GM23338 (cell line): ENCODE measurements around the gene LMX1B.

Source experiments
- CTCF ChIP-seq, 2 experiments: fragments of 200-600 bp in 1 of 2; sonication (generic) in 1 of 2; conservative IDR thresholded peaks; 2 replicates each; pipeline versions ENCODE4 v1.5.1 to v1.6.1; 2016 to 2017; ENCODE audit warnings: antibody characterized with exemption in 2 of 2, low read depth in 2 of 2, mild to moderate bottlenecking in 2 of 2, moderate library complexity in 1 of 2
- EZH2 ChIP-seq: fragments of 200-600 bp; sonication (generic); IDR thresholded peaks from one replicate; pipeline ENCODE4 v1.8.0; 2017; ENCODE audit warnings: antibody characterized with exemption, mild to moderate bottlenecking, low read depth; ENCODE audit not compliant: unreplicated experiment
- EZH2phosphoT487 ChIP-seq: fragments of 200-600 bp; sonication (generic); IDR thresholded peaks from one replicate; pipeline ENCODE4 v1.8.1; 2018; ENCODE audit warnings: antibody characterized with exemption; ENCODE audit not compliant: unreplicated experiment
- JUNB ChIP-seq: IDR thresholded peaks from one replicate; pipeline ENCODE4 v1.6.1; 2016; ENCODE audit warnings: antibody characterized with exemption; ENCODE audit not compliant: unreplicated experiment
- NANOG ChIP-seq: IDR thresholded peaks from 2 replicates; pipeline ENCODE4 v1.6.1; 2016; ENCODE audit warnings: antibody characterized with exemption, borderline replicate concordance
- POLR2AphosphoS5 ChIP-seq: IDR thresholded peaks from 2 replicates; pipeline ENCODE4 v1.6.1; 2016; ENCODE audit warnings: antibody characterized with exemption, low read depth
- ZNF331 ChIP-seq: fragments of 250-450 bp; sonication (Bioruptor Pico); IDR thresholded peaks from 2 replicates; pipeline ENCODE4 v1.5.0; 2020; ENCODE audit warnings: low read depth, mild to moderate bottlenecking, moderate library complexity
- TF ChIP-seq, protein P1 (sequence below): IDR thresholded peaks from one replicate; pipeline ENCODE4 v1.6.1; 2018; ENCODE audit warnings: antibody characterized with exemption; ENCODE audit not compliant: unreplicated experiment

- TF ChIP-seq CTCF (conservative IDR thresholded peaks at IDR 0.05; ENCODE audit: low read depth in 2 of 2): no peak
- TF ChIP-seq, protein P1, sequence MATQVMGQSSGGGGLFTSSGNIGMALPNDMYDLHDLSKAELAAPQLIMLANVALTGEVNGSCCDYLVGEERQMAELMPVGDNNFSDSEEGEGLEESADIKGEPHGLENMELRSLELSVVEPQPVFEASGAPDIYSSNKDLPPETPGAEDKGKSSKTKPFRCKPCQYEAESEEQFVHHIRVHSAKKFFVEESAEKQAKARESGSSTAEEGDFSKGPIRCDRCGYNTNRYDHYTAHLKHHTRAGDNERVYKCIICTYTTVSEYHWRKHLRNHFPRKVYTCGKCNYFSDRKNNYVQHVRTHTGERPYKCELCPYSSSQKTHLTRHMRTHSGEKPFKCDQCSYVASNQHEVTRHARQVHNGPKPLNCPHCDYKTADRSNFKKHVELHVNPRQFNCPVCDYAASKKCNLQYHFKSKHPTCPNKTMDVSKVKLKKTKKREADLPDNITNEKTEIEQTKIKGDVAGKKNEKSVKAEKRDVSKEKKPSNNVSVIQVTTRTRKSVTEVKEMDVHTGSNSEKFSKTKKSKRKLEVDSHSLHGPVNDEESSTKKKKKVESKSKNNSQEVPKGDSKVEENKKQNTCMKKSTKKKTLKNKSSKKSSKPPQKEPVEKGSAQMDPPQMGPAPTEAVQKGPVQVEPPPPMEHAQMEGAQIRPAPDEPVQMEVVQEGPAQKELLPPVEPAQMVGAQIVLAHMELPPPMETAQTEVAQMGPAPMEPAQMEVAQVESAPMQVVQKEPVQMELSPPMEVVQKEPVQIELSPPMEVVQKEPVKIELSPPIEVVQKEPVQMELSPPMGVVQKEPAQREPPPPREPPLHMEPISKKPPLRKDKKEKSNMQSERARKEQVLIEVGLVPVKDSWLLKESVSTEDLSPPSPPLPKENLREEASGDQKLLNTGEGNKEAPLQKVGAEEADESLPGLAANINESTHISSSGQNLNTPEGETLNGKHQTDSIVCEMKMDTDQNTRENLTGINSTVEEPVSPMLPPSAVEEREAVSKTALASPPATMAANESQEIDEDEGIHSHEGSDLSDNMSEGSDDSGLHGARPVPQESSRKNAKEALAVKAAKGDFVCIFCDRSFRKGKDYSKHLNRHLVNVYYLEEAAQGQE: no peak
- no peak for TF ChIP-seq EZH2
- TF ChIP-seq NANOG: no peak
- TF ChIP-seq JUNB: no peak
- no peak for TF ChIP-seq POLR2AphosphoS5
- TF ChIP-seq EZH2phosphoT487: no peak
- no peak for TF ChIP-seq ZNF331 (CRISPR knock-in tag)
Observed at GRCh38 chr9:126642839-126643238, 29.1 kb downstream of the LMX1B start.
